ENCODE results near the gene PCK2. TPM values are rescaled to one million over a fixed set of nuclear protein-coding genes. Genes with fewer than 3 reads are reported as not detected.
A peak's percentile ranks its signal among the peaks of the same experiment; 100 is the strongest.

Gene PCK2
- total and polyA plus RNA-seq, 12 donors, result 0.75 to 7.3 (median 2.6) TPM

DNA sequence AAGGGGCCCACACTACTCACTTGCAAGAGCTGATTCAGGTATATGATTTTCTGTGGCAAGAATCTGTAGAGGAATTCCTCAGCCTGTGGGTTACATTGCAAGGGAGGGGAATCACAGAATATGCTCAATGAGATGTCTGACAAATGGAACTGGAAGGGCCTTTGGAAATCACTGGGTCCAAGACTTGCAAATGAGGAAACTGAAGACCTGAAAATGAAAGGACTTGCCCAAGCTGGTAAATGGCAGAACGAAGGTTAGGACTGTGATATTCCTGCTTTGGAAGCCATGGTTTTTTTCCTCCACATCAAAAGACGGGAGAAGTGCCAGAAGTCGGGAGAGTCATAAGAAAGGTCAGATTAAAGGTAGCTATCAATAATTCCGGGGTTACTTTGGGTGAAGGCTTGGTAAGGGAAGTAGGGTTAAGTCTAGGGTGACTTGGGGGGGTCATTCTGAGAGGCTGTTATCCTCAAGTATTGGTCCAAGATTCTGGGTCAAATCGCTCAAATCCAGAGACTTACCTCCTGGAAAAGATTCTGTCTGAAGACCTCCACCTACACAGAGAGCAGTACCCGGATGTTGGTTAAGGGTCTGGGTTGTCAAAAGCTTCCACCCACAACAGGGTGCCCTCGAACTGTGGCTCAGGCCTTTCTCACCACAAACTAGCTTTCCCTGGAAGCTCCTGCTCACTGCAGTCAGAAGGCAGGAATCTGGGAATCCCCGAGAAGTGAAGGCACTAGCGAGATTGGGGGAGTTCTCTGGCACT, 51.8 kb downstream of the PCK2 start:
- ATAC-seq (no peak), DNase-seq (no peak)
- Histone ChIP-seq H3K4me3 (peak overlapping the region; percentile 75 to 96 (median 84)), H3K4me1 (peaks cover 18 to 61% (median 35%) of the 10 kb centered on the region in 9 donors), H3K36me3 (peaks cover 0 to 55% (median 22%) of the 10 kb centered on the region in 9 donors), H3K9me3 (no peaks in the 10 kb centered on the region), H3K27ac (peak overlapping the region; percentile 79 to 97 (median 94)), H3K27me3 (no peaks in the 10 kb centered on the region)
- TF ChIP-seq CTCF (IDR thresholded peaks at IDR 0.05), result no peak
- intact Hi-C loops (cut with DNase I), result loop anchor here in 4 of 10 donors (2.0 to 10.0 kb wide), 4 partner anchors 15 to 841 kb away; partner anchors contain the start of genes DCAF11 (in 3 of the 4), NRL (in 3 of the 4), BCL2L2 (in 1 of the 4) and IRF9 (in 1 of the 4)
- WGBS, 2 donors, result 14% methylated on average over 9 of the region's 9 CpGs

- no peaks in the 10 kb centered on the region for H3K9me3 ChIP-seq
- peak in 2 of 9 donors; percentile 7 to 21 for TF ChIP-seq CTCF (IDR thresholded peaks at IDR 0.05)
- H3K27me3 ChIP-seq, result no peaks in the 10 kb centered on the region
- ATAC-seq (peak; percentile 85 to 94 (median 89)), DNase-seq (peak; percentile 93 to 95)
- intact Hi-C loops (cut with DNase I), result loop anchor here in 4 of 10 donors (2.0 to 10.0 kb wide), 4 partner anchors 14 to 842 kb away; partner anchors contain the start of genes DCAF11 (in 3 of the 4), NRL (in 3 of the 4), BCL2L2 (in 1 of the 4) and IRF9 (in 1 of the 4)
- peak within 1 kb of the TSS; percentile 75 to 96 (median 84) for H3K4me3 ChIP-seq
- peaks cover 18 to 61% (median 34%) of the 10 kb centered on the region in 9 donors for H3K4me1 ChIP-seq
- H3K27ac ChIP-seq, result peak within 1 kb of the TSS; percentile 79 to 97 (median 94)
- WGBS, 2 donors, result 0% methylated on average over 25 of the region's 25 CpGs
- H3K36me3 ChIP-seq, result peaks cover 0 to 61% (median 29%) of the 10 kb centered on the region in 9 donors
These were observed 52.4 kb downstream of the PCK2 start, which contains the start of gene PSME2 for GRCh38 chr14:24146453-24146977. PSME2 (minus strand) TSS chr14:24146610; CDS start chr14:24146581, 29 bp downstream.

DNA sequence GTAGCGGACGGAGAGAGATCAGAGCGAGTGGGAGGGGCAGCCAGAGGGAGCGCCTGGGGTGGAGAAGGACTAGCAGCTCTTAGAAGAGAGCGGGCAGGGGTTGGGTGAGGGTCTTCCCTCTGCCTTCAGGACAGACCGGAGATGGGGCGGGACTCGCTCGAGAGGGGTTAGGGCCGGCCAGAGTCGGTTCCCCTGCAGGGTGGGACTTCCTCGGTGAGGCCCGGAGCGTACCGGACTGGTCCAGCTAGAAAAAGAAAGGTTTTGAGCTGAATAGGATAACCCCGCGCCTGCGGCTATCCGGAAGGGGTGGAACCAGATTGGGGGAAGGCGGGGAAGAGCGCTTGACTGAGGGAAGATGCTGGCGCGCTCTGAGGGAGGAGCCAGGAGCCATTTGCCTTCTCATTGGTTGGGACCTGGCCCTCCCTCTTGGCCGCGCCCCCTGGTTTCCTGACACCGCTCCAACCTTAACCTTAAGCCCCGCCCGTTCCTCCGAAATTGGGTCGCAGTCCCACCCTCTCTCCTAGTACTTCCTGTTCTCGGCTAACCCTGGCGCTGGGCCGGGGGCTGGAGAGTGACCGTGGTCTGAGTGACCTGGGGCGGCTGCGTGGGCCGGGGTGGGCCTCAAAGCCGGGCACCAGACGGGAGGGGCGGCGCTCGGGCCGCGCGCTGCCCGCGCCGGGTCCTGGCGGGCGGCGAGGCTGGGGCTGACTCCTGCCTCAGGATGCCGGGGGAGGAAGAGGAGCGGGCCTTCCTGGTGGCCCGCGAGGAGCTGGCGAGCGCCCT, 53.1 kb downstream of the PCK2 start, which contains the start of gene RNF31:
RNF31 (plus strand) TSS at position 521 of the 783 bp plus-strand sequence; CDS start at position 722, 201 bp downstream.
- Histone ChIP-seq H3K9me3 (no peaks in the 10 kb centered on the region), H3K27me3 (no peaks in the 10 kb centered on the region), H3K4me1 (peaks cover 16 to 57% (median 30%) of the 10 kb centered on the region in 9 donors), H3K27ac (peak within 1 kb of the TSS; percentile 79 to 97 (median 94)), H3K4me3 (peak within 1 kb of the TSS; percentile 75 to 96 (median 84)), H3K36me3 (peaks cover 0 to 68% (median 34%) of the 10 kb centered on the region in 9 donors)
- ATAC-seq (peak; percentile 92 to 98 (median 95)), DNase-seq (peak; percentile 97 to 99)
- 0 to 1% methylated on average over 55 to 57 of the region's 57 CpGs for WGBS, 2 donors
- TF ChIP-seq CTCF (IDR thresholded peaks at IDR 0.05), result no peak
- intact Hi-C loops (cut with DNase I), result loop anchor here in 4 of 10 donors (2.0 to 10.0 kb wide), 4 partner anchors 14 to 842 kb away; partner anchors contain the start of genes DCAF11 (in 3 of the 4), NRL (in 3 of the 4), BCL2L2 (in 1 of the 4) and IRF9 (in 1 of the 4)
